Measurements from ENCODE around the gene EMP3. TPM values are rescaled to one million over a fixed set of nuclear protein-coding genes. Genes with fewer than 3 reads are reported as not detected.

The EMP3 gene
- total and polyA plus RNA-seq, 9 of the 15 experiments (the other 6 are each of a cell fraction or from before 2014, with no cell fraction given) = 123 to 386 (median 296) TPM

DNA sequence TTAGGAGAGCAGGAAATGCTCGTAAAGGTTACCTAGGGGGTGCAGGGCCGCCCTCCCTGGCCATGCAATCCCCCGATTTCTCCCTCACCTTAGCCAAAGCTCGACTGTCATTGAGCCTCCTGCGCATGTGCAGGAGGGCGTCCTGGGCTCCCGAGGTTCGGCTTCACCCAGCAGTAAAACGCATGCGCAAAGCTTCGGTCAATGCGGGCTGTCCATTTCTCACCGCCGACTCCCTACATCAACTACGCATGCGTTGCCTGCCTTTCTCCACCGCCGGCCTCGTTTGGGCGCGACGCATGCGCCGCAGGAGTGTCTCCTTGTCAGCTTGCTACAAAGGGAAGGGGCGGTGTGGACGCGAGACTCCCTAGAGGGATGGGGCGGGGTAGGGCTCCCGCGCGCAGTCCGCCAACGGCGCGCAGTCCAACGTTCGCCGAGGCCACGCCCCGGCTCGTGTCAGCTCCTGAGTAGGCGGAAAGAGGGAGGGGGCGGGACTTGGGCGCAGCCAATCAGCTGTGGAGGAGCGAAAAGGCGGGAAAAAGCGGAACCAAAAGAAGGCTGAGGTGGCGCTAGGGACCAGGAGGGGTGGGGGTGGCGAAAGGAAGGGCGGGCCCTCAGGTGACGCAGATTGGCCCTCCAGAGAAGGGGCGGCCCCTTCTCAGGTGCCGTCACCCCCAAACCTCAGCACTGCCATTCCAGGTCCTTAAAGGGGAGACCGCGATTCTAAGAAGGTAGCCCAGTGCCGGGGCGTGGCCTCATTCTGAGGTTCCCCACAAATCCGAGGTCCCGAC, 38.7 kb downstream of the EMP3 start, which contains the start of the genes SYNGR4 and TMEM143 (continued):
- TF ChIP-seq MYC (IDR thresholded peaks at IDR 0.05; ENCODE audit: low read depth, low read length) (peak; percentile 69), MYC (CRISPR knock-in tag; IDR thresholded peaks at IDR 0.05; ENCODE audit: borderline replicate concordance, low read depth) (no peak), RBM22 (IDR thresholded peaks at IDR 0.05; ENCODE audit: low read depth, low read length, poor library complexity, severe bottlenecking) (no peak), ZNF239 (CRISPR knock-in tag; IDR thresholded peaks at IDR 0.05) (no peak), NCOR1 (IDR thresholded peaks at IDR 0.05) (no peak), ZNF217 (CRISPR knock-in tag; IDR thresholded peaks at IDR 0.05) (no peak), RAD51 (IDR thresholded peaks at IDR 0.05; ENCODE audit: borderline replicate concordance, low read depth) (peak; percentile 28; the same call in 1 of the 2 replicates), SMC3 (conservative IDR thresholded peaks at IDR 0.05; ENCODE audit: insufficient read depth, low read depth, low read length) (0 out of 2 replicates have a peak, but pooled peaks have one; percentile 8), RBM15 (IDR thresholded peaks at IDR 0.05; ENCODE audit: insufficient read depth, low read length) (no peak), RBM17 (IDR thresholded peaks at IDR 0.05; ENCODE audit: borderline replicate concordance, low read depth, low read length) (no peak), SPI1 (IDR thresholded peaks at IDR 0.05; ENCODE audit: borderline replicate concordance, low read depth, low read length) (no peak), TRIM28 (IDR thresholded peaks at IDR 0.05) (peak; percentile 36; the same call in 1 of the 2 replicates), CEBPB (tag; IDR thresholded peaks at IDR 0.05) (no peak), JUN (IDR thresholded peaks at IDR 0.05; ENCODE audit: borderline replicate concordance, low read depth, low read length) (no peak), JUN (CRISPR knock-in tag; IDR thresholded peaks at IDR 0.05; ENCODE audit: borderline replicate concordance) (no peak), GTF2A2 (tag; IDR thresholded peaks at IDR 0.05) (no peak)
- TF ChIP-seq, protein P1, sequence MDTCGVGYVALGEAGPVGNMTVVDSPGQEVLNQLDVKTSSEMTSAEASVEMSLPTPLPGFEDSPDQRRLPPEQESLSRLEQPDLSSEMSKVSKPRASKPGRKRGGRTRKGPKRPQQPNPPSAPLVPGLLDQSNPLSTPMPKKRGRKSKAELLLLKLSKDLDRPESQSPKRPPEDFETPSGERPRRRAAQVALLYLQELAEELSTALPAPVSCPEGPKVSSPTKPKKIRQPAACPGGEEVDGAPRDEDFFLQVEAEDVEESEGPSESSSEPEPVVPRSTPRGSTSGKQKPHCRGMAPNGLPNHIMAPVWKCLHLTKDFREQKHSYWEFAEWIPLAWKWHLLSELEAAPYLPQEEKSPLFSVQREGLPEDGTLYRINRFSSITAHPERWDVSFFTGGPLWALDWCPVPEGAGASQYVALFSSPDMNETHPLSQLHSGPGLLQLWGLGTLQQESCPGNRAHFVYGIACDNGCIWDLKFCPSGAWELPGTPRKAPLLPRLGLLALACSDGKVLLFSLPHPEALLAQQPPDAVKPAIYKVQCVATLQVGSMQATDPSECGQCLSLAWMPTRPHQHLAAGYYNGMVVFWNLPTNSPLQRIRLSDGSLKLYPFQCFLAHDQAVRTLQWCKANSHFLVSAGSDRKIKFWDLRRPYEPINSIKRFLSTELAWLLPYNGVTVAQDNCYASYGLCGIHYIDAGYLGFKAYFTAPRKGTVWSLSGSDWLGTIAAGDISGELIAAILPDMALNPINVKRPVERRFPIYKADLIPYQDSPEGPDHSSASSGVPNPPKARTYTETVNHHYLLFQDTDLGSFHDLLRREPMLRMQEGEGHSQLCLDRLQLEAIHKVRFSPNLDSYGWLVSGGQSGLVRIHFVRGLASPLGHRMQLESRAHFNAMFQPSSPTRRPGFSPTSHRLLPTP (IDR thresholded peaks at IDR 0.05; ENCODE audit: borderline replicate concordance, extremely low read depth, insufficient read length) = no peak
- TF ChIP-seq, protein P2, sequence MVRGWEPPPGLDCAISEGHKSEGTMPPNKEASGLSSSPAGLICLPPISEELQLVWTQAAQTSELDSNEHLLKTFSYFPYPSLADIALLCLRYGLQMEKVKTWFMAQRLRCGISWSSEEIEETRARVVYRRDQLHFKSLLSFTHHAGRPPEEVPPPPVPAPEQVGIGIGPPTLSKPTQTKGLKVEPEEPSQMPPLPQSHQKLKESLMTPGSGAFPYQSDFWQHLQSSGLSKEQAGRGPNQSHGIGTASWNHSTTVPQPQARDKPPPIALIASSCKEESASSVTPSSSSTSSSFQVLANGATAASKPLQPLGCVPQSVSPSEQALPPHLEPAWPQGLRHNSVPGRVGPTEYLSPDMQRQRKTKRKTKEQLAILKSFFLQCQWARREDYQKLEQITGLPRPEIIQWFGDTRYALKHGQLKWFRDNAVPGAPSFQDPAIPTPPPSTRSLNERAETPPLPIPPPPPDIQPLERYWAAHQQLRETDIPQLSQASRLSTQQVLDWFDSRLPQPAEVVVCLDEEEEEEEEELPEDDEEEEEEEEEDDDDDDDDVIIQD (CRISPR knock-in tag; IDR thresholded peaks at IDR 0.05) = no peak
- TF ChIP-seq, protein P3, sequence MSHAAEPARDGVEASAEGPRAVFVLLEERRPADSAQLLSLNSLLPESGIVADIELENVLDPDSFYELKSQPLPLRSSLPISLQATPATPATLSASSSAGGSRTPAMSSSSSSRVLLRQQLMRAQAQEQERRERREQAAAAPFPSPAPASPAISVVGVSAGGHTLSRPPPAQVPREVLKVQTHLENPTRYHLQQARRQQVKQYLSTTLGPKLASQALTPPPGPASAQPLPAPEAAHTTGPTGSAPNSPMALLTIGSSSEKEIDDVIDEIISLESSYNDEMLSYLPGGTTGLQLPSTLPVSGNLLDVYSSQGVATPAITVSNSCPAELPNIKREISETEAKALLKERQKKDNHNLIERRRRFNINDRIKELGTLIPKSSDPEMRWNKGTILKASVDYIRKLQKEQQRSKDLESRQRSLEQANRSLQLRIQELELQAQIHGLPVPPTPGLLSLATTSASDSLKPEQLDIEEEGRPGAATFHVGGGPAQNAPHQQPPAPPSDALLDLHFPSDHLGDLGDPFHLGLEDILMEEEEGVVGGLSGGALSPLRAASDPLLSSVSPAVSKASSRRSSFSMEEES (CRISPR knock-in tag; IDR thresholded peaks at IDR 0.05) = no peak

Data from K562 (cell line).